ENCODE measurements around the gene TRMT11. TPM values are rescaled to one million over a fixed set of nuclear protein-coding genes. Genes with fewer than 3 reads are reported as not detected.
"Not testable (repeated sequence)": the region's sequence is repeated elsewhere in the genome, so short reads cannot be mapped to it uniquely, and the experiment has no call there.

TRMT11 gene
- total RNA-seq, 1 donor from 2014 or later: 9.2 TPM

DNA sequence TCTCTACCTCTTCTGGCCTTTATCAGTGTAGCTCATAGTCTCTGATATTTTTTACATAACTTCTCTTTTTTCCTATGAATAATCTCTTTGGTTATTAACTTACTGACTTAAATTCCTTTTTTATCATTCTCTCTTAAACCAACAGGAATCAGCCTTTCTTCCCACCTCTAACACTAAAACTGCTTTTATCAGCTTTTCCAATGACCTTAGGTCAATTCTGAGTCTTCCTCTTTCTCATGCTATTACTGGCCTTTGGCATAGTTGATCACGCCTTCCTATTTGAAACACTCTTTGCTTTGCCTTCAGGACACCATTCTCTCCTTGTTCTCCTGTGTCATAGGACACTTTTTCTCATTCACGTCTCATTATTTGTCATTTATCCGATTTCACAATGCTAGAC, 37.9 kb upstream of the TRMT11 start:
- Histone ChIP-seq H3K4me3 (no peak overlapping the region), H3K27ac (replicated peaks) (no peak overlapping the region), H3K27me3 (ENCODE audit: low read depth) (no peaks in the 10 kb centered on the region), H3K9me3 (replicated peaks) (no peaks in the 10 kb centered on the region), H3K4me1 (peaks cover 24% of the 10 kb centered on the region), H3K36me3 (no peaks in the 10 kb centered on the region)
- intact Hi-C loops (cut with micrococcal nuclease): no loop called here
- TF ChIP-seq, protein P1, sequence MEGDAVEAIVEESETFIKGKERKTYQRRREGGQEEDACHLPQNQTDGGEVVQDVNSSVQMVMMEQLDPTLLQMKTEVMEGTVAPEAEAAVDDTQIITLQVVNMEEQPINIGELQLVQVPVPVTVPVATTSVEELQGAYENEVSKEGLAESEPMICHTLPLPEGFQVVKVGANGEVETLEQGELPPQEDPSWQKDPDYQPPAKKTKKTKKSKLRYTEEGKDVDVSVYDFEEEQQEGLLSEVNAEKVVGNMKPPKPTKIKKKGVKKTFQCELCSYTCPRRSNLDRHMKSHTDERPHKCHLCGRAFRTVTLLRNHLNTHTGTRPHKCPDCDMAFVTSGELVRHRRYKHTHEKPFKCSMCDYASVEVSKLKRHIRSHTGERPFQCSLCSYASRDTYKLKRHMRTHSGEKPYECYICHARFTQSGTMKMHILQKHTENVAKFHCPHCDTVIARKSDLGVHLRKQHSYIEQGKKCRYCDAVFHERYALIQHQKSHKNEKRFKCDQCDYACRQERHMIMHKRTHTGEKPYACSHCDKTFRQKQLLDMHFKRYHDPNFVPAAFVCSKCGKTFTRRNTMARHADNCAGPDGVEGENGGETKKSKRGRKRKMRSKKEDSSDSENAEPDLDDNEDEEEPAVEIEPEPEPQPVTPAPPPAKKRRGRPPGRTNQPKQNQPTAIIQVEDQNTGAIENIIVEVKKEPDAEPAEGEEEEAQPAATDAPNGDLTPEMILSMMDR (IDR thresholded peaks at IDR 0.05; ENCODE audit: borderline replicate concordance): no peak
- DNase-seq: no peak

- Histone ChIP-seq H3K4me3 (no peak overlapping the region), H3K4me1 (peaks cover 20% of the 10 kb centered on the region), H3K27me3 (ENCODE audit: low read depth) (no peaks in the 10 kb centered on the region), H3K9me3 (replicated peaks) (no peaks in the 10 kb centered on the region), H3K27ac (replicated peaks) (no peak overlapping the region), H3K36me3 (no peaks in the 10 kb centered on the region)
- DNase-seq: no peak
- intact Hi-C loops (cut with micrococcal nuclease): no loop called here
- TF ChIP-seq, protein P1 (IDR thresholded peaks at IDR 0.05; ENCODE audit: borderline replicate concordance): no peak
These were observed 37.3 kb upstream of the TRMT11 start for GRCh38 chr6:125949069-125949468.

- H3K27me3 ChIP-seq (ENCODE audit: low read depth): no peaks in the 10 kb centered on the region
- TF ChIP-seq, protein P1 (IDR thresholded peaks at IDR 0.05; ENCODE audit: borderline replicate concordance): no peak
- H3K36me3 ChIP-seq: no peaks in the 10 kb centered on the region
- H3K4me3 ChIP-seq: no peak overlapping the region
- intact Hi-C loops (cut with micrococcal nuclease): no loop called here
- H3K4me1 ChIP-seq: peaks cover 7% of the 10 kb centered on the region
- H3K9me3 ChIP-seq (replicated peaks): no peaks in the 10 kb centered on the region
- H3K27ac ChIP-seq (replicated peaks): no peak overlapping the region
- no peak for DNase-seq
These were observed 36.0 kb upstream of the TRMT11 start for GRCh38 chr6:125950293-125950692.

DNA sequence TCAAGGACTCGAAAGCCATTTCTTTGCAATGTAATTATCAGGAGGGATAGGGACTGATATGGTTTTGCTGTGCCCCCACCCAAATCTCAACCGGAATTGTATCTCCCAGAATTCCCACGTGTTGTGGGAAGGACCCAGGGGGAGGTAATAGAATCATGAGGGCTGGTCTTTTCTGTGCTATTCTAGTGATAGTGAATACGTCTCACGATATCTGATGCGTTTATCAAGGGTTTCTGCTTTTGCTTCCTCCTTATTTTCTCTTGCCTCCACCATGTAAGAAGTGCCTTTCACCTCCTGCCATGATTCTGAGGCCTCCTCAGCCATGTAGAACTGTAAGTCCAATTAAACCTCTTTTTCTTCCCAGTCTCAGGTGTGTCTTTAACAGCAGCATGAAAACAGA, 35.6 kb upstream of the TRMT11 start:
- H3K4me1 ChIP-seq; H3K9me3 ChIP-seq (replicated peaks); H3K27ac ChIP-seq (replicated peaks); H3K27me3 ChIP-seq (ENCODE audit: low read depth); H3K36me3 ChIP-seq; H3K4me3 ChIP-seq; intact Hi-C loops (cut with micrococcal nuclease); DNase-seq: not testable (repeated sequence)

GRCh38 chr6:125951323-125951722, 35.0 kb upstream of the TRMT11 start:
- TF ChIP-seq, protein P1 (IDR thresholded peaks at IDR 0.05; ENCODE audit: borderline replicate concordance): no peak
- DNase-seq: no peak
- Histone ChIP-seq H3K36me3 (no peaks in the 10 kb centered on the region), H3K27ac (replicated peaks) (no peak overlapping the region), H3K4me3 (no peak overlapping the region), H3K4me1 (peaks cover 5% of the 10 kb centered on the region), H3K27me3 (ENCODE audit: low read depth) (no peaks in the 10 kb centered on the region), H3K9me3 (replicated peaks) (no peaks in the 10 kb centered on the region)
- intact Hi-C loops (cut with micrococcal nuclease): no loop called here

GRCh38 chr6:125952764-125953501, 33.4 kb upstream of the TRMT11 start:
- no peak for DNase-seq
- TF ChIP-seq, protein P1 (IDR thresholded peaks at IDR 0.05; ENCODE audit: borderline replicate concordance): no peak

More at GRCh38 chr6:125952764-125953501, 33.4 kb upstream of the TRMT11 start:
- no peaks in the 10 kb centered on the region for H3K27me3 ChIP-seq (ENCODE audit: low read depth)
- intact Hi-C loops (cut with micrococcal nuclease): no loop called here
- no peaks in the 10 kb centered on the region for H3K9me3 ChIP-seq (replicated peaks)
- no peak overlapping the region for H3K27ac ChIP-seq (replicated peaks)
- H3K36me3 ChIP-seq: no peaks in the 10 kb centered on the region
- peaks cover 18% of the 10 kb centered on the region for H3K4me1 ChIP-seq
- H3K4me3 ChIP-seq: no peak overlapping the region

All from left ventricle myocardium inferior (tissue), 1 donor.